Glomerular endothelial cell (primary cell): Measurements from ENCODE around the gene ANKRD36B. TPM values are rescaled to one million over a fixed set of nuclear protein-coding genes. Genes with fewer than 3 reads are reported as not detected.
A peak's percentile ranks its signal among the peaks of the same experiment; 100 is the strongest.
"Not testable (repeated sequence)": the region's sequence is repeated elsewhere in the genome, so short reads cannot be mapped to it uniquely, and the experiment has no call there.

Source experiments
- DNase-seq: peaks from one replicate; pipeline ENCODE4 v3.0.0-alpha.2; 2011; ENCODE audit warnings: low read depth, low spot score; ENCODE audit errors: extremely low read depth
- total RNA-seq: library from RNA; depleted of rRNA; stranded (reverse); fragments of >200 nt; gene quantifications from 2 replicates; pipeline ENCODE4 v1.2.3, GENCODE V29; 2015

ANKRD36B gene
- total RNA-seq, 1 donor from 2014 or later = 51.2 TPM

DNA sequence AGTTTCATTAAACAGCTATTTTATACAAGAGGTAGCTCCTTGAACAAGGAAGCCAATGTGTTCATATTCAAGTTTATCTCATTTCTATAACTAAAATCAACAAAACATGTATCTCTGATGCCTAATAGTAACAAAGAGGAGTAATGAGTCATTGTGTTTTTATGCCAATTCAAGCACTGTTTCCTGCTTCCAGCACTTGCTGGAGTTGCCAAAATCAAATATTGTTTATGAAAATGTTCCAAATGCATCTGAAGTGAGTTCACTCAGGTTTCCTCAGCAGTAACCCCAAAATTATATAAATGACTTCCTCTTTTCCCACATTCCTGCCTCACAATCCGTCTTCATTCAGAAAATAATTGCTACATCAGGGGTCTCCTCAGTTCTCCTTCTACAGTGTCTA is 39.2 kb downstream of the ANKRD36B start:
- peak; percentile 54 for DNase-seq

- DNase-seq = not testable (repeated sequence)
These were observed 40.6 kb downstream of the ANKRD36B start for GRCh38 chr2:97549058-97549457.

- not testable (repeated sequence) for DNase-seq
These were observed 41.1 kb downstream of the ANKRD36B start for GRCh38 chr2:97548536-97548935.

GRCh38 chr2:97546711-97547110 is 43.0 kb downstream of the ANKRD36B start:
- no peak for DNase-seq

- DNase-seq = not testable (repeated sequence)
These were observed 44.8 kb downstream of the ANKRD36B start for GRCh38 chr2:97544911-97545310.

- not testable (repeated sequence) for DNase-seq
These were observed 63.8 kb downstream of the ANKRD36B start for GRCh38 chr2:97525904-97526303.

DNA sequence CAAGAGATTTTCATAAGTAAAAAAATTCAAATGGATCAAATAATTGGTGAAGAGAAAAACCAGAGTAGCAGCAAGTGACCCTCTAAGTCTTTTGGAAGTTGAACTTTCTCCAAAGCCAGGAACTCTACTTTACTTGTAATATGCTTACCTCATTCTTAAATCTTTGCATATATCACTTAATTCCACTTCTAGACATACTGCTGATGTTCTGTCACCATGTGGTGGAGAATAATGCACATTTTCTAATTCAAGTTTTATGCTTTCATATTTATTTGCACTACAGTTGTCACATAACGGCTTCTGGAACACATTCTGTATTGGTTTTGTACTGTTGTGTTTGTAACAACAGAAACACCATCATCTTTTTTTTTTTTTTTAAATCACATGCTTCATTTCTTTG is 65.9 kb downstream of the ANKRD36B start:
- DNase-seq = not testable (repeated sequence)

GRCh38 chr2:97522916-97523555 is 66.6 kb downstream of the ANKRD36B start:
- not testable (repeated sequence) for DNase-seq

- DNase-seq = not testable (repeated sequence)
These were observed 94.0 kb downstream of the ANKRD36B start for GRCh38 chr2:97495651-97496050.

- DNase-seq = not testable (repeated sequence)
These were observed 99.5 kb downstream of the ANKRD36B start for GRCh38 chr2:97490141-97490540.

Other genes with a start within 250 kb of the ANKRD36B start
- gene COX5B, start 56.2 kb upstream of the ANKRD36B start, total RNA-seq = 276 and 376 TPM in 2 replicates
- 59.7 and 62.4 TPM in 2 replicates for gene ACTR1B, start 74.2 kb upstream of the ANKRD36B start, total RNA-seq
- 0.78 and 3.3 TPM in 2 replicates for gene C2orf92, start 79.8 kb upstream of the ANKRD36B start, total RNA-seq
- 2.7 and 4.6 TPM in 2 replicates for gene ZAP70, start 123.7 kb upstream of the ANKRD36B start, total RNA-seq